Keratinocyte (primary cell): Measurements from ENCODE around the gene CACNA1H. TPM values are rescaled to one million over a fixed set of nuclear protein-coding genes. Genes with fewer than 3 reads are reported as not detected.

Source experiments
- DNase-seq: peaks from one replicate; pipeline ENCODE4 v3.0.0-alpha.2; 2011; ENCODE audit warnings: low read depth, missing footprints, low spot score
- FAIRE-seq: peaks from 2 replicates; lab custom pipeline; 2011; peaks lifted over from hg19 to GRCh38; lab: Jason Lieb, UNC
- H2AFZ ChIP-seq: 2 replicates; pipeline ENCODE4 v1.6.0; 2012; ENCODE audit warnings: low read length, control low read depth, inconsistent platforms; ENCODE audit not compliant: control insufficient read depth
- H3K27ac ChIP-seq: 2 replicates; pipeline ENCODE4 v1.5.1; 2011; ENCODE audit warnings: low read length; ENCODE audit not compliant: control insufficient read depth, insufficient read depth
- H3K27me3 ChIP-seq: 3 replicates; pipeline ENCODE4 v1.6.0; 2011; ENCODE audit warnings: low read length; ENCODE audit not compliant: control insufficient read depth, insufficient read depth; ENCODE audit errors: extremely low read depth
- H3K36me3 ChIP-seq, 2 experiments: 2 replicates in 1 of 2; 3 replicates in 1 of 2; pipeline ENCODE4 v1.5.1; 2011; ENCODE audit warnings: low read length in 2 of 2, mild to moderate bottlenecking in 1 of 2; ENCODE audit not compliant: control insufficient read depth in 2 of 2, insufficient read depth in 2 of 2; ENCODE audit errors: extremely low read depth in 1 of 2
- H3K4me1 ChIP-seq: 3 replicates; pipeline ENCODE4 v1.5.1; 2011; ENCODE audit warnings: low read length; ENCODE audit not compliant: control insufficient read depth, insufficient read depth; ENCODE audit errors: extremely low read depth
- H3K4me2 ChIP-seq: 3 replicates; pipeline ENCODE4 v1.6.0; 2011; ENCODE audit warnings: low read depth, low read length; ENCODE audit not compliant: control insufficient read depth, insufficient read depth; ENCODE audit errors: extremely low read depth
- H3K4me3 ChIP-seq, 3 experiments: fragments of 200-600 bp in 1 of 3; sonication (generic) in 1 of 3; 2 replicates in 2 of 3; 3 replicates in 1 of 3; pipeline ENCODE4 v1.5.1; 2011 to 2016; ENCODE audit warnings: low read length in 3 of 3, mild to moderate bottlenecking in 3 of 3, control low read depth in 2 of 3, inconsistent platforms in 1 of 3, low read depth in 1 of 3, mixed read lengths in 1 of 3, mixed run types in 1 of 3, moderate library complexity in 1 of 3; ENCODE audit not compliant: control insufficient read depth in 2 of 3, insufficient read depth in 2 of 3; ENCODE audit errors: extremely low read depth in 1 of 3
- H3K79me2 ChIP-seq: 2 replicates; pipeline ENCODE4 v1.6.0; 2012; ENCODE audit warnings: low read length; ENCODE audit not compliant: control insufficient read depth, insufficient read depth
- H3K9ac ChIP-seq: 3 replicates; pipeline ENCODE4 v1.6.0; 2011; ENCODE audit warnings: low read length; ENCODE audit not compliant: control insufficient read depth, insufficient read depth; ENCODE audit errors: extremely low read depth
- H3K9me1 ChIP-seq: 3 replicates; pipeline ENCODE4 v1.6.0; 2011; ENCODE audit warnings: low read length; ENCODE audit not compliant: control insufficient read depth, insufficient read depth; ENCODE audit errors: extremely low read depth
- H3K9me3 ChIP-seq: 2 replicates; pipeline ENCODE4 v1.5.1; 2012; ENCODE audit warnings: low read depth, low read length; ENCODE audit not compliant: control insufficient read depth
- H4K20me1 ChIP-seq: 3 replicates; pipeline ENCODE4 v1.6.0; 2011; ENCODE audit warnings: low read length; ENCODE audit not compliant: control insufficient read depth, insufficient read depth; ENCODE audit errors: extremely low read depth
- CTCF ChIP-seq, 3 experiments: IDR thresholded peaks in 1 of 3; conservative IDR thresholded peaks in 1 of 3; optimal IDR thresholded peaks in 1 of 3; 2 replicates in 2 of 3; 3 replicates in 1 of 3; pipeline versions ENCODE3 to v1.5.1; 2011; ENCODE audit warnings: low read length in 3 of 3, mild to moderate bottlenecking in 3 of 3, moderate library complexity in 2 of 3, control low read depth in 1 of 3, inconsistent platforms in 1 of 3; ENCODE audit not compliant: insufficient read depth in 2 of 3; ENCODE audit errors: extremely low read depth in 1 of 3
- EZH2 ChIP-seq: IDR thresholded peaks from one replicate; pipeline ENCODE4 v1.6.1; 2012; ENCODE audit warnings: inconsistent platforms, mild to moderate bottlenecking, low read length, moderate library complexity
- dilution Hi-C: fragments of 300-500 bp; cut with MboI; formaldehyde crosslinking; loops from one replicate; pipeline ENCODE4 v1.7.0; 2020; ENCODE audit warnings: low sequenced_read_pairs; ENCODE audit not compliant: extremely low pct_ligation_motif_present
- polyA plus RNA-seq, 5 experiments: library from polyadenylated mRNA; depleted of rRNA in 3 of 5; stranded (reverse) in 3 of 5; stranded (forward) in 1 of 5; unstranded in 1 of 5; fragments of >200 nt; gene quantifications; 1 replicate in 1 of 5; 2 replicates in 3 of 5; 3 replicates in 1 of 5; pipeline versions ENCODE4 v1.2.1 to v1.2.3, GENCODE V29; 2011 to 2012; ENCODE audit warnings: missing spikeins in 2 of 5, low read depth in 1 of 5, low replicate concordance in 1 of 5

Gene CACNA1H
- polyA plus RNA-seq, 1 donor (not counting 4 experiments of a cell fraction or from before 2014, with no cell fraction given): not detected

GRCh38 chr16:1154291-1154886 lies 1.5 kb downstream of the CACNA1H start:
- Histone ChIP-seq H3K27me3 (peaks cover 68% of the 10 kb centered on the region), H2AFZ (no peak overlapping the region), H3K9ac (no peak overlapping the region), H3K27ac (no peak overlapping the region), H3K9me1 (no peaks in the 10 kb centered on the region), H3K4me2 (no peak overlapping the region), H3K4me1 (no peaks in the 10 kb centered on the region), H3K9me3 (no peaks in the 10 kb centered on the region), H4K20me1 (no peaks in the 10 kb centered on the region), H3K79me2 (no peaks in the 10 kb centered on the region), H3K36me3 (no peaks in the 10 kb centered on the region), H3K4me3 (no peak overlapping the region)
- DNase-seq: no peak
- dilution Hi-C loops: no loop called here
- no peak for FAIRE-seq
- TF ChIP-seq EZH2: peak; percentile 74
- no peak for TF ChIP-seq CTCF (optimal IDR thresholded peaks at IDR 0.05 in 1 of 3, IDR thresholded peaks at IDR 0.05 in 1 of 3, conservative IDR thresholded peaks at IDR 0.05 in 1 of 3; ENCODE audit: extremely low read depth in 1 of 3, insufficient read depth in 2 of 3, low read length in 3 of 3)

GRCh38 chr16:1154887-1155331 lies 2.0 kb downstream of the CACNA1H start:
- Histone ChIP-seq H4K20me1 (no peaks in the 10 kb centered on the region), H3K9me1 (no peaks in the 10 kb centered on the region), H3K9ac (no peak overlapping the region), H2AFZ (no peak overlapping the region), H3K27ac (no peak overlapping the region), H3K4me1 (no peaks in the 10 kb centered on the region), H3K9me3 (no peaks in the 10 kb centered on the region), H3K4me3 (no peak overlapping the region), H3K27me3 (peaks cover 71% of the 10 kb centered on the region), H3K36me3 (no peaks in the 10 kb centered on the region), H3K79me2 (no peaks in the 10 kb centered on the region), H3K4me2 (no peak overlapping the region)
- DNase-seq (no peak), FAIRE-seq (no peak)
- dilution Hi-C loops: no loop called here
- TF ChIP-seq EZH2 (no peak), CTCF (optimal IDR thresholded peaks at IDR 0.05 in 1 of 3, IDR thresholded peaks at IDR 0.05 in 1 of 3, conservative IDR thresholded peaks at IDR 0.05 in 1 of 3; ENCODE audit: extremely low read depth in 1 of 3, insufficient read depth in 2 of 3, low read length in 3 of 3) (no peak)
